ENCODE measurements around the gene KPNA6.
"Not testable (repeated sequence)": the region's sequence is repeated elsewhere in the genome, so short reads cannot be mapped to it uniquely, and the experiment has no call there.

The KPNA6 gene

GRCh38 chr1:32107742-32108661, at the start of gene KPNA6:
KPNA6 (plus strand) TSS chr1:32108056; CDS start chr1:32108131, 75 bp downstream.
- Histone ChIP-seq H3K4me1 (ENCODE audit: insufficient read depth, low read length) (peaks cover 31% of the 10 kb centered on the region), H3K9me3 (ENCODE audit: low read length) (no peaks in the 10 kb centered on the region), H3K27me3 (ENCODE audit: control insufficient read depth in 1 of 2, insufficient read depth in 2 of 2, low read length in 2 of 2) (no peaks in the 10 kb centered on the region)

GRCh38 chr1:32060914-32061313, 46.9 kb upstream of the KPNA6 start:
- Histone ChIP-seq H3K27me3 (ENCODE audit: control insufficient read depth in 1 of 2, insufficient read depth in 2 of 2, low read length in 2 of 2) (no peaks in the 10 kb centered on the region), H3K36me3 (ENCODE audit: insufficient read depth, low read length) (peaks cover 43% of the 10 kb centered on the region), H3K9ac (ENCODE audit: low read length) (no peak overlapping the region), H3K4me3 (ENCODE audit: low read depth in 1 of 2, low read length in 2 of 2) (no peak overlapping the region), H3K9me3 (ENCODE audit: low read length) (no peaks in the 10 kb centered on the region), H3K4me1 (ENCODE audit: insufficient read depth, low read length) (peaks cover 13% of the 10 kb centered on the region), H3K27ac (ENCODE audit: low read depth, low read length) (no peak overlapping the region)

More at GRCh38 chr1:32107742-32108661, at the start of gene KPNA6:
- peak within 1 kb of the TSS; percentile 81 for H3K27ac ChIP-seq (ENCODE audit: low read depth, low read length)
- peaks cover under 1% of the 10 kb centered on the region for H3K36me3 ChIP-seq (ENCODE audit: insufficient read depth, low read length)
- peak within 1 kb of the TSS; percentile 97 for H3K4me3 ChIP-seq (ENCODE audit: low read depth in 1 of 2, low read length in 2 of 2)
- peak within 1 kb of the TSS; percentile 86 for H3K9ac ChIP-seq (ENCODE audit: low read length)

- Histone ChIP-seq H3K4me3 (ENCODE audit: low read depth in 1 of 2, low read length in 2 of 2) (no peak overlapping the region), H3K27ac (ENCODE audit: low read depth, low read length) (no peak overlapping the region), H3K9me3 (ENCODE audit: low read length) (no peaks in the 10 kb centered on the region), H3K36me3 (ENCODE audit: insufficient read depth, low read length) (peaks cover 31% of the 10 kb centered on the region), H3K9ac (ENCODE audit: low read length) (no peak overlapping the region), H3K4me1 (ENCODE audit: insufficient read depth, low read length) (peaks cover 13% of the 10 kb centered on the region), H3K27me3 (ENCODE audit: control insufficient read depth in 1 of 2, insufficient read depth in 2 of 2, low read length in 2 of 2) (no peaks in the 10 kb centered on the region)
Measured at GRCh38 chr1:32062867-32063230, 45.0 kb upstream of the KPNA6 start.

- no peaks in the 10 kb centered on the region for H3K27me3 ChIP-seq (ENCODE audit: control insufficient read depth in 1 of 2, insufficient read depth in 2 of 2, low read length in 2 of 2)
- H3K9ac ChIP-seq (ENCODE audit: low read length) = peak overlapping the region; percentile 5
Measured at GRCh38 chr1:32063261-32063681, 44.6 kb upstream of the KPNA6 start.

GRCh38 chr1:32065613-32066488, 42.0 kb upstream of the KPNA6 start:
- H3K27me3 ChIP-seq (ENCODE audit: control insufficient read depth in 1 of 2, insufficient read depth in 2 of 2, low read length in 2 of 2); H3K36me3 ChIP-seq (ENCODE audit: insufficient read depth, low read length); H3K4me3 ChIP-seq (ENCODE audit: low read depth in 1 of 2, low read length in 2 of 2); H3K9ac ChIP-seq (ENCODE audit: low read length); H3K27ac ChIP-seq (ENCODE audit: low read depth, low read length); H3K9me3 ChIP-seq (ENCODE audit: low read length): not testable (repeated sequence)
- H3K4me1 ChIP-seq (ENCODE audit: insufficient read depth, low read length) = peaks cover 13% of the 10 kb centered on the region

More at GRCh38 chr1:32063261-32063681, 44.6 kb upstream of the KPNA6 start:
- H3K4me1 ChIP-seq (ENCODE audit: insufficient read depth, low read length) = peaks cover 13% of the 10 kb centered on the region
- no peaks in the 10 kb centered on the region for H3K9me3 ChIP-seq (ENCODE audit: low read length)
- no peak overlapping the region for H3K27ac ChIP-seq (ENCODE audit: low read depth, low read length)
- H3K36me3 ChIP-seq (ENCODE audit: insufficient read depth, low read length) = peaks cover 27% of the 10 kb centered on the region
- H3K4me3 ChIP-seq (ENCODE audit: low read depth in 1 of 2, low read length in 2 of 2) = no peak overlapping the region

GRCh38 chr1:32066489-32066873, 41.4 kb upstream of the KPNA6 start:
- Histone ChIP-seq H3K36me3 (ENCODE audit: insufficient read depth, low read length) (peaks cover 2% of the 10 kb centered on the region), H3K4me1 (ENCODE audit: insufficient read depth, low read length) (peaks cover 13% of the 10 kb centered on the region), H3K27me3 (ENCODE audit: control insufficient read depth in 1 of 2, insufficient read depth in 2 of 2, low read length in 2 of 2) (no peaks in the 10 kb centered on the region), H3K4me3 (ENCODE audit: low read depth in 1 of 2, low read length in 2 of 2) (no peak overlapping the region), H3K27ac (ENCODE audit: low read depth, low read length) (no peak overlapping the region), H3K9ac (ENCODE audit: low read length) (no peak overlapping the region), H3K9me3 (ENCODE audit: low read length) (no peaks in the 10 kb centered on the region)

- no peak overlapping the region for H3K4me3 ChIP-seq (ENCODE audit: low read depth in 1 of 2, low read length in 2 of 2)
- H3K4me1 ChIP-seq (ENCODE audit: insufficient read depth, low read length) = peaks cover 9% of the 10 kb centered on the region
- no peaks in the 10 kb centered on the region for H3K36me3 ChIP-seq (ENCODE audit: insufficient read depth, low read length)
- no peaks in the 10 kb centered on the region for H3K9me3 ChIP-seq (ENCODE audit: low read length)
- H3K27ac ChIP-seq (ENCODE audit: low read depth, low read length) = no peak overlapping the region
- H3K27me3 ChIP-seq (ENCODE audit: control insufficient read depth in 1 of 2, insufficient read depth in 2 of 2, low read length in 2 of 2) = no peaks in the 10 kb centered on the region
- H3K9ac ChIP-seq (ENCODE audit: low read length) = no peak overlapping the region
Measured at GRCh38 chr1:32068957-32069588, 38.8 kb upstream of the KPNA6 start.

- Histone ChIP-seq H3K27me3 (ENCODE audit: control insufficient read depth in 1 of 2, insufficient read depth in 2 of 2, low read length in 2 of 2) (no peaks in the 10 kb centered on the region), H3K27ac (ENCODE audit: low read depth, low read length) (peak overlapping the region; percentile 97), H3K36me3 (ENCODE audit: insufficient read depth, low read length) (peaks cover 10% of the 10 kb centered on the region), H3K4me3 (ENCODE audit: low read depth in 1 of 2, low read length in 2 of 2) (peak overlapping the region; percentile 84 to 94), H3K9ac (ENCODE audit: low read length) (peak overlapping the region; percentile 24), H3K9me3 (ENCODE audit: low read length) (no peaks in the 10 kb centered on the region), H3K4me1 (ENCODE audit: insufficient read depth, low read length) (peaks cover 13% of the 10 kb centered on the region)
Measured at GRCh38 chr1:32071758-32072621, 35.9 kb upstream of the KPNA6 start.

- Histone ChIP-seq H3K27me3 (ENCODE audit: control insufficient read depth in 1 of 2, insufficient read depth in 2 of 2, low read length in 2 of 2) (no peaks in the 10 kb centered on the region), H3K27ac (ENCODE audit: low read depth, low read length) (peak within 1 kb of the TSS; percentile 97), H3K9me3 (ENCODE audit: low read length) (no peaks in the 10 kb centered on the region), H3K4me3 (ENCODE audit: low read depth in 1 of 2, low read length in 2 of 2) (peak within 1 kb of the TSS; percentile 84 to 94), H3K4me1 (ENCODE audit: insufficient read depth, low read length) (peaks cover 13% of the 10 kb centered on the region), H3K9ac (ENCODE audit: low read length) (peak within 1 kb of the TSS; percentile 49), H3K36me3 (ENCODE audit: insufficient read depth, low read length) (peaks cover 18% of the 10 kb centered on the region)
Measured at GRCh38 chr1:32072622-32073298, 35.1 kb upstream of the KPNA6 start, which contains the start of gene TMEM39B. TMEM39B (plus strand) TSS chr1:32072939; CDS start chr1:32073048, 109 bp downstream.
